WTC11 (cell line): ENCODE data around the gene ADGRD2.

Experiments
- CTCF ChIP-seq: fragments of 200-600 bp; IDR thresholded peaks from 2 replicates; pipeline ENCODE4 v1.8.0; 2022; ENCODE audit warnings: antibody characterized with exemption
- FOXK1 ChIP-seq: sonication (generic); formaldehyde crosslinking; IDR thresholded peaks from 2 replicates; pipeline ENCODE4 v1.8.0; 2022; ENCODE audit warnings: mild to moderate bottlenecking, moderate library complexity, missing genetic modification reagents
- FOXP1 ChIP-seq: sonication (generic); formaldehyde crosslinking; IDR thresholded peaks from 2 replicates; pipeline ENCODE4 v1.8.0; 2022; ENCODE audit warnings: missing genetic modification reagents, mild to moderate bottlenecking, moderate library complexity, borderline replicate concordance
- NR1H2 ChIP-seq: sonication (generic); formaldehyde crosslinking; IDR thresholded peaks from 2 replicates; pipeline ENCODE4 v1.9.0; 2021; ENCODE audit warnings: mild to moderate bottlenecking, moderate library complexity, missing genetic modification reagents
- SP1 ChIP-seq: sonication (generic); formaldehyde crosslinking; conservative IDR thresholded peaks from 2 replicates; pipeline ENCODE4 v1.8.1; 2022; ENCODE audit warnings: missing genetic modification reagents
- ZNF263 ChIP-seq: sonication (generic); formaldehyde crosslinking; IDR thresholded peaks from 2 replicates; pipeline ENCODE4 v1.8.1; 2022; ENCODE audit warnings: low read depth, mild to moderate bottlenecking, moderate library complexity, missing genetic modification reagents

GRCh38 chr9:124423591-124423990 is 26.7 kb upstream of the ADGRD2 start:
- no peak for TF ChIP-seq CTCF
- no peak for TF ChIP-seq NR1H2 (CRISPR knock-in tag)
- TF ChIP-seq FOXP1 (CRISPR knock-in tag): no peak
- TF ChIP-seq FOXK1 (CRISPR knock-in tag): no peak
- TF ChIP-seq ZNF263 (CRISPR knock-in tag): no peak
- no peak for TF ChIP-seq SP1 (CRISPR knock-in tag)
